GM18868 (cell line): ENCODE data around the gene CLDN22.

Experiments used
- ATAC-seq: cut with Tn5 transposase; IDR thresholded peaks from one replicate; pipeline ENCODE4 v1.9.1; 2021; ENCODE audit warnings: mild to moderate bottlenecking, moderate library complexity; ENCODE audit not compliant: unreplicated experiment

The CLDN22 gene

DNA sequence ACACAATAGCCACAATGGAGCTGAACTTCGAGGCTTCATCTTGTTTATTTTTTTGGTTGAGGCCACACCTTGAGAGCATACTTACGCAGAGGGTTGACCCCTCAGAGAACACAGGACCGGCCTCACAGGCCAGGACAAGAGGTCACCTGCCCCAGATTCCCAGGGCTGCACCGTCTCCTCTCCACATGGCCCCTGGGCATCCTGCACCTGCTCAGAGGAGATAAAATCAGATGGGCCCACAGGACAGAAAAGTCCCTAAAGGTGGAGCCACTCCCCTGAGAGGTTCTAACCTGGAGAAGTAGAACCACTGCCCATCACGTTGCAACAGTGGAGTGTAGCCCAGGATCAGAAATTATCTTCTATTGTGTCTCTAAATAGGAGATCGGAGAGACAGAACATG, 3.2 kb upstream of the CLDN22 start:
- no peak for ATAC-seq

DNA sequence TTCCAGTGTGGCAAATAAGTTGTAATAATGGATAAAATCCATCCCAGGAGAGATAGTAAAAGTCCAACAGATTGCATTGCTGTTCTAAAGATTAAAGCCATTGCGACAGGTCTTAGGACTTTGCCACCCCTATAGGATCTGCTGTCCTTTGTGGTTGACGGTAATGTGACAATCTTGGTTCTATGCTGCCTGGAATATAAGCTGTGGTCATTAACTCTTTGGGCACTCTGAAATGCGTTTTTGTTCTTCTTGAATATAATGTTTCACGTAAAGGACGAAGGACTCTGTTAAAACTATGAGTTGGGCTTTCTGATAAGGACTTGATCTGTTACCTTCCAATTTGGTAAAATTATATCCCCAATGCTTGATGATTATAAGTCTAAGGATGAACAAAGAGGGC, 2.2 kb upstream of the CLDN22 start, which contains the start of gene CLDN24:
TSS of gene CLDN24 (minus strand) at position 101 of the 400 bp plus-strand sequence. CDS start at position 101, 0 bp downstream.
- no peak for ATAC-seq

DNA sequence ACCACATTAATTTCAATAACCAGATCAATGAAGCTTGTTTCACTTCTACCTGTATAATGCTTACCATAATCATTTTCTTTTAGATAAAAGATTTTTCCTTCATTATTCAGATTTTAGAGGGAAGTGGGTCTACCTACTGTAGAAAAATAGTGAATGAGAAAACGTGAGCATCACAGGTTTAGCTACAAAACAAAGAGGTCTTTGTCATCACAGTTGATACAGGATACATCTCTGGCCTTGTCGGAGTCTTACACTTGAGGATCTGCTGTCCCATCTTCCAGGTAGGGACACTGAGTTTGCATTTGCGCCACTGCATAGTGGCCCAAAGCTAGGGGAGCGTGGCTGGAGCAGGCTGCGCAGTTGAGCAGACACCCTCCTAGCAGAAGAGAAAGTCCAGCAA, 1.4 kb upstream of the CLDN22 start:
- ATAC-seq: no peak

DNA sequence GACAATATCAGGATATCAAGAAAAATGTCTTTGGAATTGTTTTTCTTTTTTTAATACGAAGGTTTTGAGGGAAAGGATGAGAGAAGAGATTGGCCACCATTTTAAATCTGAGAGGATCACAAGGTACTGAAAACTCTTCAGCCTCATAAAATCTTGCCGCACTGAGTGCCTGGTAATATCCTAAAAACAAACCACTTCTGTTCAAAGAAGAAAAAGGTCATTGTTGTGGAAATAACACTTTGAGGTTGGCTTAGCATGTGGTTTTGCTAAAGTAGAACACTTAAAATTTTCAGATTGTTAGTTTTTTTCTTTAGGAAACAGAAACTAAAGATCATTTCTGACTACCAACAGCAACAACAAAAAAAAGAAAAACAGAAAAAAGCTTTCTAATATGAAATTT, 1.0 kb upstream of the CLDN22 start:
- no peak for ATAC-seq

DNA sequence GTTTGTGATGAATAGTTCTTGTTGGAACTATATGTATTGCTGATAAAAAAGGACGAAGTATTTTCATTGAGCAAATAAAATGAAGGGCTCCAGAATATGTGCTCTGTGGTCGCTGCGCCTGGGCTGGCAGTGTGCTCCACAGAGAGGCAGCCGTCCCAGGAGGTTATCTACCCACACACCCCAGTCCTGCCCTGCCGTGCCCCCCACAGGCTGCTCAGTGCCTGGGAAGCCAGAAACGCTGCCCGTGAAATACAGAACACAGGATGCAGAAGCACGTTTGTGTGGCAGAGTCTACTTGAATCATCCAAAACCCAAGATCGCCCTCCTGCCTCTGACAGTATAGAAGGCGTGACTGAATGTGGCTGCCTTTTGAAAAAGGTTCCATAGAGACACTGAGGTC, 1.4 kb downstream of the CLDN22 start:
- ATAC-seq: no peak

DNA sequence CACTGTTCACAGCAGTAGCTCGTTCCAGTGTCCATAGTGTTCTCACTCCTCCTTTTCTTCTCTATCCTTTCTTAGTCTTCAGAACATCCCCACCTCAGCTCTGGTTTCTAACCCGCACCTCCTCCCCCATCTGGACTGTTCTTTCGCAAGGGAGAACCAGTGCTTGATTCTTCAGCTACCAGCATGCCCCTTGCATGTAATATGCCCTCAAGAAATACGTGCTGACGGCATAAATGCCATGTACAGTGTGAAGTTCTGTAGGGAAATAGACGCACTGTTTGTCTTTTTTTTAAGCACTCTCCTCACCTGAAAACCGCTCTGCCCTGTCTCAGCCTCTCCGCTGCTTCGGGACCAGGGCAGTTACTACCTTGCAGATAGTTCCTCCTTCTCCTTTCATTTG, 5.3 kb downstream of the CLDN22 start:
- no peak for ATAC-seq

DNA sequence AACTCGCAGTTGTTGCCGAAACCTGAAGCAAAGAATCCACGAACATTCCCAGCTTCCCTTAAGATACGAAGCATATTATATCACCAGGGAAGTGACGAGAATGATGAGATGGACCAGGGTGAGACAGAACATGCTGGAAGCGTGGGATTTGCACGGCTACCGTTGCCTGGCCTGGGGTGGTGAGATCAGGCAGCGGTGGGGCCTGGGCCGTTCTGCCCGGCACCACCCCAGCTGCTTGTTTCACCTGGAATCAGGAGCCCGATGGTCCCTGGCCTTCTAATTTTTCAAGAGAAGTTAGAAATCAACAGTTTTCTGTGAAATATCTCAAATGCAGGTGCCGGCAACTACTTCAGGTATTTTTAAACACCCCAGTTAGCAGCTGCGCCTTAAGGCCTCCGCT, 5.7 kb downstream of the CLDN22 start:
- ATAC-seq: no peak

DNA sequence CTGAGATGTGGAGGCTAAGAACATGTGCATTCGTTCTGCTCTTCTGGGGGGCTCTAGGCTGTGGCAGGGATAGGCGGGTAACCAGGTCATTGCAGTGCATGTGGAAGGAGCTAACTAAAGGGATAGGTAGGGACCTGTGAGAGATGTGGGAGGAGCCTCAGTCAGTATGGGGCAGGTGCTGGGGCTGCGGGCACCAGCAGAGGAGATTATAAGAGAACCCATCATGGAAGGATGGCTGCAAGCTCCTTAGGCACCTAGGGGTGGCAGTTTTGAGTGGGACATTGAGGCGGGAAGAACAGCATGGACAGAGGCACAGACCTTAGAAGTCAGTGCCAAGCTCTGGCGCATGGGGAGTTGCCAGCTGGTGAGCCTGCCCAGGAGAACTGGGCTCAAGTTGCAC, 7.2 kb downstream of the CLDN22 start:
- ATAC-seq: no peak

DNA sequence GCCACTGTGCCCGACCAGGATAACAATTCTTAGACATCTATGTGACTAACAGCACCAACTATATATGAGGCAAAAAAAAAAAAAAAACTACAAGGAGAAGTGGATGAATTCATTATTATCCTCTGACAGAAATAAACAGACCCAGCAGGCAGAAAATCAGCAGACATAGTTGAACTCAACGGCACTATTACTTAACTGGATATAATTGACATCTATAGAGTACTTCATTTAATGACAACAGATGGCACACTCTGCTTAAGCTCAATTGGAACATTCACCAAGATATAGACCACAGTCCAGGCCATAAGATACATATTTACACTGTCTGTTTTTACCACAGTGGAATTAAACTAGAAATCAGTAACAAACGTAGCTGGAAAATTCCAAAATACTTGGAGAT, 13.3 kb downstream of the CLDN22 start:
- ATAC-seq: no peak

DNA sequence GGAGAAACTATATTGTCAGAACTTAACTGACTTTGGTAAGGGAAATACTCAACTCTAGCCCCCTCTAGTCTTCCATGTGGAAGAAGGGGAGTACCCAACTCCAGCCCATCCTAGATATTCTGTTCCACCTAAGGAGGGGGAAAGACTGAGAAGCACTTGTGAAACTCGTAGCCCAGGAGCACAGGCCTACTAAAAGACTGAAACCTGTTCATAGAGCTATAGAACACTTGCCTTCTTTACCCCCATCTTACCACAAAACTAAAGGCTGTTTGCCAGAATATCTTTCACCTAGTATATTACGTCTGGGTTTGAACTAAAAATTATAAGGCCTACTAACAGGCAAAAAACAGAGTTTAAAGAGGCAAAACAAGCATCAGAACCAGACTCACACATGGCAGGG, 15.5 kb downstream of the CLDN22 start:
- ATAC-seq: no peak

DNA sequence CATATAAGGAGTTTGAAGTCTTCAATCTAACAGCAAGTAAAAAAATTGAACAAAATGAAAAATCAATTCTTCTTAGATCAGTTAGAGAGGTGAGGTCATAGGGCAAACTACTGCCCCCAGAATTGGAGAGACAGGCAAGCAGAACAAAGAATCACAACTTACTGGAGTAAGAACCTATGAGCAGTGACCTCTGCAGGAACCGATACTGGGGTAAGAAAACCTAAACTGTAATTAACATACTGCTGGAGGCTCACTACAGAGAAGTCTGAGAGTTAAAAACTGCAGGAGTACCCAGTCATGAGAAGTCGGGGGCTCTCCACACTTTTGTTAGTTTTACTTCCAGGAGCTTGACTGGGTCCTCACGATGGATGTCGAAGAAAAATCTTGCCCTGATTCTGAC, 16.0 kb downstream of the CLDN22 start:
- no peak for ATAC-seq

DNA sequence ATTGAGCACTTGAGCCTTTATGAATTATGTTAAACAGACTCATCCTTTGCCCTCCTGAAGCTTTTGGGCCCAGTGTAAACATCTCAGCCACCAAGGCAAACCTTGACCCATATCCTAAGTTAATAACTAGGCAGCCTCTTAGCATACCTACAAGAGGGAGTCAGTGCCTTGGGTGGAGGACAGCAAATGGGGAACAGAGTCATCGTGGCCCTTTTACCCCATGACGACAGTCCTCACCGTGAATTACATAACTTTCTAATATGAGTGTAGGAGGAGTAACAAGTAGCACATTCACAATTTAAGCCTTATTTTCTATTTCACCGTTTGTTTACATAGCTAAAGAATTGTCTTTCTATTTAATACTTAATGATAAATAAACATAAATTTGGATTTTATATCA, 16.8 kb downstream of the CLDN22 start:
- ATAC-seq: no peak

DNA sequence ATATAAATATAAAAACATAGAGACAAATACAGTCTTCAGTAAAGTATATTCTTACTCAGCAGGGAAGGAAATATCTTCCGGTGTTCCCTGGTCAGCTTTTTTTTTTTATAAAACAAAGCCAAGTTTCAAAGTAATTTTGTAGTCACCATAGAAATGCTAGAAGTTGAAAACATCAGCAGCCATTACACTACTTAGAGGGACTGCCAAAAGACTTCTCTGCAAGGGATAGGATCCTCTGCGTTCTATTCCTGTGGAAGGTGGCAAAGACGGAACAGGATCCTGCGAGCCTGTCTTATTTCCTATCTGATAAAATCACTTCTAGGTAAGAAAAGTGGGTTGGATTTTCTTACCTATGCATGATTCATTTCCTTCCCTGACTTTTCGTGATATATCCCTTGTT, 19.4 kb downstream of the CLDN22 start:
- no peak for ATAC-seq

DNA sequence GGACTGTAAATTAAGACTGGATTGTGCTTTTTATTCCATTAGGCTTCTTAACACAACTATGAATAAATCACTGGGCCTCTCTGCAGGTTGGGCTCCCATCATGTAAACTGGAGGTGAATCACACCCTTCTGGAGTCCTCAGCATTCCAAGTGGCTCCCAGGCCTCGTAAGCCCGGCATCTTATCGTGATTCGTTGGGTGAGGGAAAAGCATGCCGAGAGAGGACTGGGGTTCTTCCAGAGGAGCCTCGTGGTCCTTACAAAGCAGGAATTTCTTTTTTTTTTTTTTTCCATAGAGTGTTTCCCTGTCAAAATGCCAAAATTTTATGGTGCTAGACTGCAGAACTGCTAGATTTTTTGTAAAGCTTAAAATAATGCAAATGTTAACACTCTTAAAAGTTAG, 20.0 kb downstream of the CLDN22 start:
- no peak for ATAC-seq

DNA sequence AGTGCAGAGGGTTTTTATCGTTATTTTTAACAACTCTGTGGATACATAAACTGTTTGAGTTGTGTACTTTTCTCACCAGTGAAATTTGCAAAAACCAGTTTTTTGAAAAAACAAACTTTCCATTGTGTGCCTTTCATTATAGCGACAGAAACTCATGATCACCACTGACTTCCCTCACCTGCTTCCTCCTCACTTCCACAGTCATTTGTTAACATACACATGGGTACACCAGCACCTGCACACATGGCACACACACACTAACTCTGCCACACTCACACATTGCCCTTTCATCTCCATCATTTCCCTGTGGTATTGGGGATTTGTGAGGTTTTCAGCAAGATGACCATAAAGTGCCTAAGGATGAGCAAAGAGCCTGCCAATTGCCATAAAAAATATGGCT, 20.6 kb downstream of the CLDN22 start:
- no peak for ATAC-seq

DNA sequence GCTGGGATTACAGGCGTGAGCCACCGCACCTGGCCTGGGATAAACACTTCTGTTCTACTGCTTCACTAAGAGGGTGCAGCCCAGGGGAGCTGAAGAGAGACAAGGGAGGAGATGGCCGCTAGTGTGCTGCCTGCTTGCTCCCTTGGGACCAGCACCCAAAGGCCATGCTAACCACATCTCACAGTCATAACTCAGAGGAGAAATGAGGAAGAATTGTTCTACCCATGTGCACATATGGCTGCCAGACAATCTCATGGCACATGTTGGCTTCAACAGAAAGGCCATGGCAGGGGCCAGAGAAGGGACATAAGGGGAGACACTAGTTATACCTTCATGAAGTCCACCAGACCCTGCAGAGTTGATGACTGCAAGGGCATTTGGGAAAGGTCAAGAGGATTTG, 22.4 kb downstream of the CLDN22 start:
- ATAC-seq: peak; percentile 79

DNA sequence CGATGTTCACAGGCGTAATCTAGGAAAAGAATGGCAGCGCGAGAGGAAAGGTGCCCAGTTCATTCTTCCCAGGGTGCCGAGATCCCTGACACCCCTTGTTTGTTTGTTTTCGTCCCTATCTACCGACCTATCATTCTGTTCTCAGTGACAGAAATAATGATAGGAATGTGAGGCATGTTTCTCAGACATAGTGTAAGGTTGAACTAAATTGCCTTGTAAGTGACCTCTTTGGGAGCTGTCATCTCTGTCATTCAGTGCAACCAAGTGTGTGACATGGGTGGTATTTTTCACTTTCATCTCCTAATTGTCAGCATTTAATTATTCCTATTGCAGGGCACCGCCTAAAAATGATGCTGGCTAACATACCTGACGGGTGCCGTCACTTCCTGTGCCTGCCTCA, 24.4 kb downstream of the CLDN22 start:
- no peak for ATAC-seq

DNA sequence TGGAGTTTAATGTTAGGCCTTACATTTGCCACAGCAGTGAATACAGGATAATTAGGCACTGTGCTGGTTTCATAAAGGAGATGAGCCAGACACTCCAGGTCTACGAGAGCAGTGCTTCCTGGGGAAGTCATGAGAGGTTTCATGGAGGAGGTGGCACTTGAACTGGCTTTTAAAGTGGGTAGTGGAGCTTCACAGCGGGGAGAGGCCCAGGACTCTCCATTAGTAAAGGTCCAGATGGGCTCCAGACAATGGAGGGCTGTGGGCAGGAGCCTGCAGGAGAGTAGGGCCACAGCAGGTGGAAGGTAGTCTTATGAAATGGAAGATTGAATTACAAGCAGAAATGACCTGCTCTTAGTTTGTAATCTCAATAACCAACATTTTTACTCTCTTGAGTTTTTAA, 29.0 kb downstream of the CLDN22 start:
- no peak for ATAC-seq

DNA sequence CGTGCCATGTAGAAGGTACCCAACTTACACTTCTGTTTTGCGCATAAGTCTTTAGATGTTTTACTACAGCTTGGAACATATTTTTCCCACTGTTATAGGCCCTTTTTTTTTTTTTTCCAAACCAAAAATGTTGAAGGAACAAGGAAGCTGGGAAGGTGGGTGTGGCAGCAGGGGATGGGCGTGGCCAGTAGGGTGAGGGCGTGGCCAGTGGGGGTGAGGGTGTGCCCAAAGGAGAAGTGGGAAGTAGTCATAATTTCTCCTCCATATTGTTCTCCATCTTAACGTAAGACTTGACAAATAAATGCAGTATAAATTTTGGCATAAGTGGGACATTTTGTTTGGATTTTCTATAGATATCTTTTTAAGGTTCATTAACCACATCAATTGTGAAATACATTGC, 30.4 kb downstream of the CLDN22 start:
- no peak for ATAC-seq

DNA sequence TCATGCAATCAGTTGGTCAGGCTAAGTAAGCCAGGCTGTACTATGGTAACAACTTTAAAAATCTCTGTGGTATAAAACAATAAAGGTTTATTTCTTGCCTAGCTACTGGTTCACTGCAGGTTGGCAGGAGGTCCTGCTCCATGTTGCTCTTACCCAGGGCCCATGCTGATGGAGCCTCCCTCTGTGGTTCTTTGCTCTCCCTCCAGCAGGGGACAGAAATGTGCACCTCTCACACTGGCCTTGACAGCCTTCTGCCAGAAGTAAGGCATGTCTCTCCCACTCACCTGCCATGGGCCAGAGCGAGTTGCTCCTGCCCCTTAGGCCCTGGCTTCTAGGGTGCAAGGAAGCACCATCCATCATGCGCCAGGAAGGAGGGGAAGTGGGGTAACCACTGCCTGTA, 31.1 kb downstream of the CLDN22 start:
- no peak for ATAC-seq

DNA sequence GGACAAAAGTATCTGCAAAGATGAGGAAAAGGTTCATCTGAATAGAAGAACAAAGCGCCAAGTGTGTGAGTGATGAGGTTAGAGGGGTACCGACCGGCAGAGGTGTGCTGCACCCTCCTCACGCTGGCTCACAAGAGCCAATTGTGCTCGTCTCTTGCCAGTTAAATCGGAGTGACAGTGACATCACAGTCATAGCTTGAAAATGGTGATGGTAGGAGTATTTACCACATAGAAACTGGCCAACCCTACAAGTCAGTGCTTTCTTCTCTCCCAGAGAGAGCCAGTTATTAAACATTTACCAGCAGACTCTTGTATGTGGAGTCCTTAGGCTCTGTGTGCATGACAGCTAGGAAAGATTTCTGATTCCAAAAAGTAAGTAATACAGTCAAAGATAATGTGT, 32.4 kb downstream of the CLDN22 start:
- no peak for ATAC-seq

DNA sequence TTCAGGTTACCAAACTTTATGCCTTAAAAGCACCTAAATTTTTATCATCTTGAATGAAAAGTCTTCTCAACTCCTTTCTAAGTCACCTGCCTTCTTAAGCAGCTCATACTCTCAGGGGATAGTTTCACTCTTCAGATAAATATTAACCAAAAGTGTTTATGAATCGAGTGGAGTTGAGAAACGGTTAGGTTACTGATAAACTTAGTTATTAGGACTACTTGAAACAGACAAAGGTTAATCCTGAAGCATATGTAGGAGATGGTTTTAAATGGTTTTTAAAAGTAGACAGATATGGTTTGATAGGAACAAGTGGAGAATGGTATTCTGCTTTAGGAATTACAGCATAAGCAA, 32.8 kb downstream of the CLDN22 start:
- no peak for ATAC-seq

DNA sequence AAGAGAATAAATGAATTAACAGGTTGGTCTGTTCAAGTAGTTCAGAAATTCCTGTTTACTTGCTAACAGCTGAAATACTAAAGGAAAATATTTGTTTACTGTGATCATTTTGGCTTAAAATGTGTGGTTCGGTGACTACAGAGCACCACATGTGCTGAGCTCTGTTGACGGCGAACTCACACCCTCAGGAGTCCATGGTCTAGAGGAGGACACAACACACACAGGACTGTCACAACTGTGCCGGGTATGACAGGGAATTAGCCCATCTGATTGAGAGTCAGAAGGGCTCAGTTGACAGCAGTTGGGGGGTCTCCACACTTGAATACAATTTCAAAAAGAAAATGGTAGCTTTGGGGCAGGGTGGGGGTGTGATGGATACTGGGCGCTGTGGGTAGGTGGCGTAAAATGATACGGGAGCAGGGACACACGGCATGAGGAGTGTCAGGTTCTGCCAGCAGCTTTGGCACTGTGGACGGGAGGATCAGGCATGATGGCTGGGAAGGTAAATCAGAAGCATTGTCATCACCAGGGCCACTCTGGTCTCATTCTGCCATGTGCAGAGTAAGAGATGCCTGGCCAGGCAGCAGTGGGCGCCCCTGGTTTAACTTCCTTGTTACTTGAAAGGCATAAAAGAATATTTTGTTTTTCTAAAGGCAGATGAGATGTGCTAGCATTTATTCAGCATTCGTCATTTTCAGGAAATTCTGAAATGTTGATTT, 33.3 kb downstream of the CLDN22 start:
- no peak for ATAC-seq
